RKO (cell line): ENCODE measurements around the gene TASOR2.

Source experiments
- DNase-seq: peaks from one replicate; pipeline ENCODE4 v3.0.0-alpha.2; 2016; ENCODE audit warnings: low spot score

Gene TASOR2

DNA sequence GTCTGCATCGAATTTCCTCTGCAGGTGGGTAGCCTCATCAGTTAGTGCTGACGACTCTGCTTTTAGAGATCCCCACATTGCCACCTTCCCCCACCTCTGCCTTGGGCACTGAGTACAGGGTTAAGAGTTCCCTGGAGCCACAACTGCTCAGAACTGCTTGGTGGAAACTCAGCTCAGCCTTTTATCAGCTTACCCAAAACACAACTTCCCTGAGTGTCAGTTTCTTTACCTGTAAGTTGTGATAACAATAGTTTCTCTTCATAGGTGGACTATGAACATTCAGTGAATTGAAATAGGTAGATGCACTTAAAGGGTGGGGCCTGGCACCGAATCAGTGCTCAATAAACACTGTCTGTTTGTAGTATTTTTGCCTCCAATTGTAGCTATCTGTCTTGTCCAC, 29.5 kb upstream of the TASOR2 start:
- no peak for DNase-seq

DNA sequence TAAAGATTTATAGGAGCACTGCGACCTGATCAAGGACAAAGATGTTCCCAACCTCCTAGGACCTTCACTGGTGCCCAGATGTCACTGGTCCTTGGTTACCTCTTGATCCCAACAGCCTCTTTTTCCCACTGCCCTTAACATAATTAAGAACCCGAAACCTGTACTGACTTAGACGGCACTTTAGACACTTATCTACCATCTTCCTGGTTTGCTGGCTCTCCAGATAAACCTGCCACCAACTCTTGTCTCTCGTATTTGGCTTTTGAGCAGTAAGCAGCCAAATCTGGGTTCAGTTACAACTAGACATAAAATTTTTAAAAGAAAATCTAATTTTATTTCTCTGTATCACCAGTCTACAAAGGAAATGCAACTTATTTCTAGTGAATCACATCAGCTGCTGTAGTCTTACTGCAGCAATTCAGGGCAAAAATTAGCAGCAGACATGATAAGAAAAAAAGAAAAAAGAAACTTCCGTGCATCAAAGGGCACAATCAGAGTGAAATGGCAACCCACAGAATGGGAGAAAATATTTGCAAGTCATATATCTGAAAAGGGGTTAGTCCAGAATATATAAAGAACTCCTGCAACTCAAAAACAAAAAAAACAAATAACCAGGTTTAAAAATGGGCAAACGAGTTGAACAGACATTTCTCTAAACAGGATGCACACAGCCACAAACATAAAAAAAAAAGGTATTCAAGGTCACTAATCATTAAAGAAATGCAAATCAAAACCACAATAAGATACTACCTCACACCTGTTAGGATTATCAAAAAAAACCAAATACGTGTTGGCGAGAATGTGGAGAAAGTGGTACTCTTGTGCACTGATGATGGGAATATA, 27.7 kb upstream of the TASOR2 start:
- DNase-seq, result no peak

DNA sequence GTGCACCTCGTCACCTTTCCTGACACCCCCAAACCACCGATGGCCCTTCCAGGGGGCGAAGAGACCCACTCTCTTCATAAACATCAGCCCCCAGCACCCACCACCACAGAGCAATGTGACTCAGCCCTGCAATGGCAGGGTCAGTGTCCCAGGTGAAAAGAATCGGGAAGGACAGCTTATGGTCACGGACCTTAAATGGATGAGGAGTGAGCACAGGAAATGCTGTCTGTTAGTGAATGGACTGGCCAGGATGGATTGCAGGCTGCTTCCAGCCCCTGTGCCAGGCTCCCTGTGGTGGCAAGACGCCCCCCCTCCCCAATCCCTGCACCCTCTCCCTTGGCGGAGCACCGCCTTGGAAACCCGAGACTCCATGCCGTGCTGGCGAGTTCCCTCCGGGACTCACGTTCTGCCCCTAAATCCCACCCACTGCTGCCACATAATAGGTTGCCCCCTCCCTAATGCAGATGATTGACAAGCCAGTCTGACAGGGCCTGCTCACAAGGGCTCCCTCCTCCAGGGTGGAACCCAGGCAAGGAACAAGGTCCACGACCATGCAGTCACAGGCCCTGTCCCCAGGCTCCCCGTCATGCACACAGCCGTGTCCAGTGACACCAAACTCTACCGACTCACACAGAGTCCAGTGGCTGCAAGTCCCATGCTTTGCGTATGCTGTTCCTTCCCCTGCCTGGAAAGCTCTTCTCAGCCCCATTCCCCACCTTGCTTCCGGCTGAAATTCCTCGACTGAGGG, 25.6 kb upstream of the TASOR2 start:
- no peak for DNase-seq

DNA sequence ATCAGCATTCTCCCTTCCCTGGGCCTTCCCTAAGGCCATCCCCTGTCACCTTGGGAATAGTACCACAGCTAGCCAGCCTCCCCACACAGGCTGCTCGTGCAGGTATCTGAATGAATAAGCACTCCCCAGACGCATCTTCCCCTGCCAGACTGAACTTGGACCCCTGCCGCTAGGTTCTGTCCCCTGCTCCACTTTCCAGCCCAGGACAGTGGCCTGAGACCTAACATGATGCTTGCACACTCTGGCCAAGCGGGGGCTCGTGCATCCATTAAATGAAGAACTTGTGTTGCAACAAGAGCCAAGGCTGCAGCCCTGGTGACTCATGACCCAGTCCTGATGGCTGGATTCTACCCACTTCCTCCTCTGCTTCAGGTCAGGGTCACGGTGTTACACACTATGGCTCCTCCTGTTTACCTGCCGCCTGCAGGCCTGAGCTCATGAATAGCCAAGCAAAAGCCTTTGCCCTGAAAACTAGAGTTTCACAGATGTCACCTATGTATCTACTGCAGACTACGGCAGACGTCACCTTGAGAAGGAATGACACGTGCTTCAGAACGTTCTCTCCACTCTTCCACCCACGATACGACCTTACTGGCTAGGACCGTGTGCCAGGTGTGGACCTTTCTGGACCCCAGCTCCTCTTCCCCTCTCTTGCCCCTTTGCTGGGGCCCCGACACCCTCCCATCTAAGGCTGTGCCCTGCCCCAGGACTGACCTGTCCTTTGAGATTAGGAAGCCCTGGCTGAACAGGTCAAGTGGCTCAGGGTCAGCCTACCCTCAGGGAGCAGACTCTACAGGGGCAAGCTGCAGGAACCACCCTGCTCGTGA, 24.7 kb upstream of the TASOR2 start:
- DNase-seq, result peak; percentile 41

DNA sequence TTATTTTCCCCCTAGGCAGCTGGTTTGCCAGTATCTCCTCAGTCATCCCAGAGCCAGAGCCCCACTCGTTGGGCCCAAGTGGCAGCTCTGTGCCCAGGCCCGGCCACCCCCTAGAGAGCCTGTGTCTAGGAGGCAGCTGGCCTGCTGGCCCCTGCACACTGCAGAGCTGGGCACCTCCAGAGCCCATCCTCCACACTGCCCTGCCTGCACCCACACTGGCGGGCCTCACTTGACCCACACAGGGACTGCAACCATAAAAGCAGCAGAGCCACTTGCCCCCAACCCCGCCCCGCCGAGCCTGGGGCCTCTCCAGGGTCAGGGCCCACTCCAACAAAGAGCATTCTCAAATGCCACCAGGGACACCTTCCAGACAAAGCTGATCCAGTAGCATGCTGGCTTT, 23.6 kb upstream of the TASOR2 start:
- DNase-seq, result no peak

DNA sequence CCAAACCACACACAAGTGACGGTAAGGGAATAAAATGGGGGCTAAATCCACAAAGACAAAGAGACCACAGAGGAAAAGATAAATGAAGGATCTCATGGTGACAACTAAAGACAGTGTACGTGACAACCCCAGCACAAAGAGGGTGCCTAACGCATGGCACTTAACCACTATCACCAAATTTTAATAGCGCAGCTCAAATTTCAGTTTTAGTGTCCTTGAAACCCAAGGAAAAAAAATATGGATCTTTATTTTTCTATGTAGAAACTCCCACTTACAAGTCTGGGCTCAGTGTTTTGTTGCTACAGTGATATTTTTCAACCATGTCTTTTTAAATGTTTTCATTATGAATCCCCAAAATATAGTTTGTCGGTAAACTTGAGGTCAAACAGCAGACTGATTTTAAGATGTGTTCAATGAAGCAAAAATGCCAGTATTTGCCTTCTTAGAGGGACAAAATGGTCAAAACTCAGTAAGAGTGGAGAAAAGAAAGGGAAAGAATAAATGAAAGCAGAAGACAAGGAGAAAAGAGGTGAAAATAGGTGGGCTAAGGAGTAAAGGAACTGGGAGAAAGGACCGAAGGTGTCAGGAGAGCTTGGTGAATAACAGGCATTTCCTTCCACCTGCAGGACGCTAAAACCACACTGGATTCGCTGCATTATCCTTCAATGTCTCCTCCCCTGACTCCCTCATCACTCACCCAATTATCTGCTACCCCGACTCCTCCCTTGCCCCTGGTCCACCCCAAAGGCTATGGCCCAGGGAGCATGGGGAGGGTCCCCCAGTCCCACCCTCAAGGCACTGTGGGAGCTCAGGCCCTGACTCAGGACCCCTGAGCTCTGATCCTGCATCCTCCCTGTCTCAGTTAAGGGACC, 21.7 kb upstream of the TASOR2 start:
- no peak for DNase-seq

DNA sequence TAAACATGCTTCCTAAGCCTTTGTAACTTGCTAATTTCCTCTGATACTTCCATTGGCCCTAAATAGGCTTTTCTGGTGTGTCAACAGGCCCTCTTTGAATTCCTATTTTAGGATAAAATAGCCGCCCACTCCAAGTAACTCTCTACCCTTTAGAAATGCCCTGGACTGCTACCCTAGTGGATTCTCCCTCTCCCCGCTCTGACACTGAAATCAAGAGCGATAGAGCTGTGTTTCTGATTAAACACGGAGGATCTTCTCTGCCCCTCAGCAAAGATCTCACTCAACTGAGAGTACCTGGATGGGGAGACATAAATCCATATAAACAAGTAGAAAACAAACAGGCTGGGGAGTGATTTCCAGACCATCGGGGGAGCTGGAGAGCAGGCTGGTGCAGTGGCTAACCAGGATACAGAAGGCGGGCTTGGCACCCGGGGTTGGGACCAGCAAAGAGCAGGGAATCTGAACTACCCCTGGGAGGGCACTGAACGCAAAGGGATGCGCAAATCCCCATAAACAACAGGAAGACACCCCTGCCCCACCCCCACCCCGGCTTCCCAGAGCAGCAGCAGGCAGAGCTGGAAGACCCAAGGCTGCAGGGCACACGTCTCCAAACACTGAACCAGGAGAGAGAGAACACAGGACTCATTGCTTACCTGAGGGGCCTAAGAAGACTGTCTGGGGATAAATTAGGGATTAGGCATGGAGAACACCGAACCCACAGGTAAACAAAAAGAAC, 20.8 kb upstream of the TASOR2 start:
- DNase-seq, result peak; percentile 39

DNA sequence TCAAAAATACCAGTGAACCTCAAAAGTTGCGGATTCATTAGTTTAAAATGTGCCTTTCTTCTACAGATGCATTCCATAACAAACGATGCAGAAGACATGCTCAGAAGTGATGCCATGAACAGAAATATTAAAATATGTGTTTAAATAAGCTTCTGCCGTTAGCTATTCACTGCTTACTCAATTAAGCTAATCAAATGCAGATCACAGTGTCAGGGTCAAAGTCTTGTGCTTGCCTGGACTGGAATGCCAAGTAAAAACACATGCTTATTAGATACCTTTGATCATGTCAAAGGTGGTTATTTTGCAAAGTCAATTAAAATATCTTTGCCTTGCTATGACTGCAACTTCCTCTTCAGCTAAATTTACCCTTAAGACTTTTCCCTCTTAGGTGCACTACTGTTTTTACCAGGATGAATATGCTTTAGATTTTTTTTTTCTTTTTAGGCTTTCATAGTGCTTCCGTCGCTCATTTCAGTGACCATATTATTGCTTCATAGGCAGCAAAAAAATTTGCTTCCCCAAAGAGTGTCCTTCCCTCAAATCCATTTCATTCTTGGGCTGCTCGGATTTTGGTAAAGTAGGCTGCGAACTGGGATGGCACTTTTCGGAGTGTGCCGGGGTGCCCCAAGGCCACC, 19.1 kb upstream of the TASOR2 start:
- DNase-seq, result no peak

DNA sequence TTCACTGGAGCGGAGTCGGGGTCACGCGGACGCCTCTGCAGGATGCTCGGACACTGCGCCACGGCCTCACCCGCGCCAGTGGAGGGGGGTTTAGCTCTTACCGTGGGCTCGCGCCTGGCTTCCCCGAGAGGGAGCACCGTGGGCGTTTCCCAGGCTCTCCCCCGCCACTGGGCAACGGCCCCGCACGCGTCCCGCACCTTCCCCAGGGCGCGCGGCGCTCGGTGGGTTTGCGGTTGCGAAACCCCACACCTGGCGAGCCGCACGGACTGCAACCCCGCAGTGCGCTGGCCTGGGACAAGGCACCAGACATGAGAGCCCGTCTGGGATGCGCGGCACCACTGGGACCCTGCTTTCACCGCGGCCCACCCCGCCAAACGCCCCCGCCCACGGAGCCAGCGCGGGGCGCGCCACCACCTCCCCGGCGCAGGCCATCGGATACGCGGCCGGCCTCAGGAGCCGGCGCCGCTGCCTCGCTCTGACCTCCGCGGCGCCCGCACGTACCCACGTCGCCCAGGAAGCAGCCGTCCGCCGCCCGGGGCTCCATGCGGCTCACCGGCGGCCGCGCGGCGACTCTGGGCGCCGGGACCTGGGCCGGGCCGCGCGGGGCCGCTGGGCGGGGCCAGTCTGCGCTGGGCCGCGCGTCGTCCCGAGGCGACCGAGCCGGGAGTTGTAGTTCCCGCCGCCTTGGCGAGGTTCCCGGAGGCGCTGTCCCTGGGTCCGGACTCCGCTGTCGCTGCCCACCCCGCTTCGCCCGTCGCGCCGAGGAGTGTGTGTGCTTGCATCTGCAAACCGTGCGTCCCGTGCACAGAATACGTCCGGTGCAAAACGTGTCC, 18.4 kb upstream of the TASOR2 start, which contains the start of gene ASB13:
Gene ASB13 (minus strand): TSS at position 588 of the 833 bp plus-strand sequence. CDS start 44 bp downstream, at position 544.
- DNase-seq, result peak; percentile 85

DNA sequence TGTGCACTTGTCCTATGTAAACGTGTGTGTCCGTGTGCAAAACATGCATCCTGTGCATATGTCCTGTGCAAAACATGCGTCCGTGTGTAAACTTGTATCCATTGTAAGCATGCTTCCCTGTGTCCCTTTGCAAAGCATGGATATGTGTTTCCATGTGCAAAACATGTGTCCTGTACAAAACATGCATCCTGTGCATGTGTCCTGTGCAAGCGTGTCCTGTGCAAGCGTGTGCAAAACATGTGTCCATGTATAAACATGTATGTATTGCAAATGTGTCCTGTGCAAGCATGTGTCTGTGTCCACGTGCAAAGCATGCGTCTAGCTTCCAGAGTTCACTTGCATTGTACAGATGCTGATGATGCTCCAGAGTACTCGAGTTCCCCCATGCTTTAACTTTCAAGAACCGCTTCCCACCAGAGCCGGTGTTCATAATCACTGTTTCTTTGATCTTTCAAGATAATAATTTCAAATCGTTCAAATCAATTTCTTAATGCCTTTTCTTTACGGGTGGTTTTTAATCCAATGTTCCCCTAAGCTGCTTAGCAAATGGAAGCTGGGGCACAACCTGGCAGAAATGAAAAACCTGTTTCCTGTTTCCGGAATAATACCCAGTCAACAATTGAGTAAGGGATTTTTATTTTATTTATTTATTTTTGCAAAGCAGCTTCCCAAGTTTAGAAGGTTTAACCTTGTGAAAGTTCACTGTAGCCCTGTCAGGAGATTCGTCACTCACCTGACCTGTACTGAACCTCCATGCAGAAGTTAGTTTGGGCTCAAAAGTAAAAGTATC, 17.6 kb upstream of the TASOR2 start:
- DNase-seq, result no peak

DNA sequence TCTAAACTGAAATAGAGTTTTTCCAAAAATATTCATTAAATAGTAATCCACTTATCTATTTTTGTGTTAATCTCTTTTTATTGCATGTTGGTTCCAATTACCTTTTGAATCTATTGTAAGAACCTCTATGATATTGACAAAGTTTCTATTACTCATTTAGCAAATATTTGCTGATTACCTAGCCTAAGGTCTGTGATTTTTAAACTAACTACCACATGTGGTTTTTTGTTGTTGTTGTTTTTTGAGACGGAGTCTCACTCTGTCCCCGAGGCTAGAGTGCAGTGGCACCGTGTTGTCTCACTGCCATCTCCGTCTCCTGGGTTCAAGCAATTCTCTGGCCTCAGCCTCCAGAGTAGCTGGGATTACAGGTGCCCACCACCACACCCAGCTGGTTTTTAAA, 16.2 kb upstream of the TASOR2 start:
- DNase-seq, result no peak

DNA sequence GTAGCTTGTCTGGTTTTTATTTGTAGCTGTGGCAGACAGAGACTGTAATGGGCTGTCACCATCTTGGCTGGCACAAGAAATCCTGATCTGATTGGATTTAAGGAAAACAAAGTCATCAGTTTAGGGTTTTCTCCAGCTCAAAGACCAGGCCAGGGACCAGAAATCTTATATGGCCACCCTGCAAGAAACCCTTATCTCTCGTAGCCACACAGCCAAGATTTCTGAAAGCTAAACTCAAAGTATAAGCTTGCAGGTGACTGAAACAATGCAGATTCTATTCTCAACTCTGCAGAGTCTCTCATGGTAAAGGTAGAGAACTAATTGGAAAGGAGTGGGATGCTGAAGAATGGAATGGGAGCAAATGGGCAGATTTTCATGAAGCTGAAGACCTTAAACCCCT, 15.0 kb upstream of the TASOR2 start:
- DNase-seq, result no peak

DNA sequence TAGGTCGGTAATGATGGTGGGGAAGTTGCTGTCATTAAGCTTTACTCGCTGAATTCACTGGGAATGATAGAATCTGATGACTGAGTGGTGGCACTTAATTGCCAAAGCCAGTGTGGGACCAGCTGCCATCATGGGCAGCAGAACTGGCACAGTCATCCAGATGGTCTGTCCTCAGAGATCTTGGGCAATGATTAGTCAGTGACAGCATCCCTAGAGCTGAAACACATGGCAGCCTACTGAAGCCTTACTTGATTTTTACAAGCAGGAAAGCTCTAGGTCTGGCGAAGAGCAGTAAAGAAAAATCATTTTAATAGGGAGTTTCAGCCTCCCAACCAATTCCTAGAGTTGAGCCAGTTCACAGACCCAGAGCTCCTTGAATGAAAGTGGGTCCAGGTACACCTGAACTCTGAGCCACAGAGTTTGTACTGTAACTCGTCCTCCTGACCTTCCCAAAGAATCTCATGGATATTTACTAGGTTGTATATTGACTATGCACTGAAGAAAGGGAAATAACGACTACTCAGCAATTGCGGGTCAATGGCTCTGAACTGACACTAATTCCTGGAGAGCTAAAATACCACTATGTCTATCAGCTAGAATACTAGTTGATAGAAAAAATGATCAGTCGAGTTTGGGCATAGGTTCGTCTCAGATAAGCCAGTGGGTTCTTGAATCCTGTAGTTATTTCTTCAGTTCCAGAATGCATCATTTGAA, 13.8 kb upstream of the TASOR2 start:
- DNase-seq, result no peak

DNA sequence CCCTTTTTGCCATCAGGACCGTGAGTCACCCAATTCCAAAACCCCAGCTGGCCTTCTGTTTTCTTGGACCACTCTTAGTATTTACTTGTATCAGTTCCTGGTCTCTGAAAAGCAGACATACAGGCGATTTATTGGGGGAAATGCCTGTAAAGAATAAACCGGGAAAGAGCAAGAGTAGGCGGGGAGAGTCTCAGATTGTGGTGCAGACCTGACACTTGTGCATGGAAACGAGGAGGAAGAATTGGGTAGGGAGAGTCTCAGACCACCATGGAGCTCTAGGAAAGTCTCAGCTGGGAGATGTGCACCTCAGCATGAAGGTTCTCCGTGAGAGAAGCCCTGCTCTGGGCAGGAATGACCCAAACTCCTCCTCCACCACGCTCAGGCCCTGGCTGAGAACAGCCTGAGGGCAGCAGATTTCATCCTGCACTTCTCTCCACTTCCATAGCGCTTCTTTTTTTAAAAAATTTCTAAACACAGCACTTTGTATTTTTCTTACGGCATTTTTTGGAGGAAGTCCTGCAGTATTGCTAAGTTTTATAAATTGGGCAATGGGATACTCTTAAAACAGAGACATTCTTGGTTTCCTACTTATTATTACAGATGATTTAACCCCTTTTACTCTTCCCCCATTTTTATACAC, 6.1 kb upstream of the TASOR2 start:
- DNase-seq, result no peak

DNA sequence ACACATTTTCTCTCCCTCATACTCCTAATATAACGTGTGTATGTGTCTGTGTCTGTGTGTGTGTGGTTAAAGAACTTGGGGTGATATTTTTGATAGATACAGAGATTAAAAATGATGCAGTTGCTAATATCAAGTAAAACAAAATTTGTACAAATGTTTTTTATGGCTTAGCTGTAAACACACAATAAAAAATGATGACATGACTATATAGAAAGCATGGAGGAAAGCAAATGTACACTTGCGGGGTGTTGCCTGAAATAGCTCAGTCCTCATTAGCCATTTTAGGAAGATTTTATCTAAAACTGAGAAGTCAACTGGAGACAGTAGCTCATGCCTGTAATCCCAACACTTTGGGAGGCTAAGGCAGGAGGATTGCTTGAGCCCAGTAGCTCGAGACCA, 5.6 kb upstream of the TASOR2 start:
- no peak for DNase-seq

DNA sequence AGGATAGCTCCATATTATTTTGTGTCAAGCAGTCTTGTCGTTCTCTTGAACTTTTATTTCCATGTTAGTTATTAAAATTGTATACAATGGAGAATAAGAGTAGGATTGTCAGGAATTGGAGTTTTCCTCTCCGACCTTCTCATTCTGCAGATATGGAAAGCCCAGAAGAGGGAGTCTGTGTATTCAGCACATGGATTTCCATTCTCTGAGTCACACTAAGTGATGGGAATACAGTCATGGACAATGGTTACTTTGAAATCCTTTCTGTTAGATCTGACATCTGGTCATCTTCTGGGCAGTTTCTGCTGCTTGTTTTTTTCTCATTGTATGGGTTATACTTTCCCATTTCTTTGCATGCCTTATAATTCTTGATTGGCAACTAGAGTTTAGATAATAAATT, 5.0 kb upstream of the TASOR2 start:
- peak; percentile 76 for DNase-seq

DNA sequence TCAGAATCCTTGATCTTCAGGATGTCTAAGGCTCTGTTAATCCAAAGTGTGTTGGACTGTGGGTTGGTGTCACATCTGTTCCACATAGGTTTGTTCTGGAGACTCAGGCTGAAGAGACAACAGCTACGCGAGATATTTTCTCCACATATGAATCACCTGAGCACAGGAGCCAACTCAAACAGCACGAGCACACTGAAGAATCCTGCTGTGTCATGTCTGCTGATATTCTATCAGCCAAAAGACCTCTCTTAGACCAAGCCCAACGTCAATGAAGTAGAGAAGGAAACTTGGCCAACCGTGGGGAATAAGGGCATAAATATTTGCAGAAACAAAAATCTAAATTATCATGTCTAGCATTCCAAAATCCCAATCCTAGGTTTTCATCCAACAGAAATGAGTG, 2.7 kb upstream of the TASOR2 start:
- no peak for DNase-seq
